ENCODE data around the gene CSRP3. TPM values are rescaled to one million over a fixed set of nuclear protein-coding genes. Genes with fewer than 3 reads are reported as not detected.

The CSRP3 gene
- total and polyA plus RNA-seq, 9 of the 15 experiments (the other 6 are each of a cell fraction or from before 2014, with no cell fraction given): 0.14 TPM; not detected in 8

DNA sequence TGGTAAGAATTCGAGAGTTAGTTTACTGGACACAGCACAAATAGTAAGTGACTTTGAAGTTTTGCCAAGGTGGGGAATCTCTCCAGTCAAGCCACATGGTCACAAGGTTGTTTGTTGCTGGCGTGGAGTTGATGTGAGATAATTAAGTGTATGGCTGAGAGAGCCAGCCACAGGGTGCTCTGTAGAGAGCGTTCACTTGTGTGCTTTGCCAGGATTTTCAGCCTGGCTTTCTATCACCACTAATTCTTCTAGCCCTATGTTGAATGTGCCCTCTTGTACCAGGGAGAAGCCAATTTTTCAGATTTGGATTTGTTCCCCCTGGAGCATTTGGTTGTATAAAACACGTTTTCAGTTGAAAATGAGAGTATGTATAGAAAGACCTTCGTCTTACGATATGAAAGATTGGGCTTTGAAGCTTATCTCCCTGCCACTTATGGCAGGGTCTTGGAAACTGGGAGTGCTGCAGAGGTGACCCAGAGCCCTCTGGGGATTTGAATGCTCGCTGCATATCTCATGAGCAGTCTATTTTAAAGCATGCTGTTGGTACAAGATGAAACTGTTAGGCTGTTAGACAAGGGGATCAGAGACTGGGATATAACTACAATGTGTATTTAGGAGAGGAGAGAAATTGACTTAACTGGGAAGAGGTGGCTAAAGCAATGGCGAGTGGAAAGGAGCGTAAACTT, 28.6 kb downstream of the CSRP3 start (continued):
- TF ChIP-seq, protein P1, sequence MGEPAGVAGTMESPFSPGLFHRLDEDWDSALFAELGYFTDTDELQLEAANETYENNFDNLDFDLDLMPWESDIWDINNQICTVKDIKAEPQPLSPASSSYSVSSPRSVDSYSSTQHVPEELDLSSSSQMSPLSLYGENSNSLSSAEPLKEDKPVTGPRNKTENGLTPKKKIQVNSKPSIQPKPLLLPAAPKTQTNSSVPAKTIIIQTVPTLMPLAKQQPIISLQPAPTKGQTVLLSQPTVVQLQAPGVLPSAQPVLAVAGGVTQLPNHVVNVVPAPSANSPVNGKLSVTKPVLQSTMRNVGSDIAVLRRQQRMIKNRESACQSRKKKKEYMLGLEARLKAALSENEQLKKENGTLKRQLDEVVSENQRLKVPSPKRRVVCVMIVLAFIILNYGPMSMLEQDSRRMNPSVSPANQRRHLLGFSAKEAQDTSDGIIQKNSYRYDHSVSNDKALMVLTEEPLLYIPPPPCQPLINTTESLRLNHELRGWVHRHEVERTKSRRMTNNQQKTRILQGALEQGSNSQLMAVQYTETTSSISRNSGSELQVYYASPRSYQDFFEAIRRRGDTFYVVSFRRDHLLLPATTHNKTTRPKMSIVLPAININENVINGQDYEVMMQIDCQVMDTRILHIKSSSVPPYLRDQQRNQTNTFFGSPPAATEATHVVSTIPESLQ (CRISPR knock-in tag; IDR thresholded peaks at IDR 0.05): no peak
- no peak for TF ChIP-seq NR2C2 (CRISPR knock-in tag; IDR thresholded peaks at IDR 0.05)
- peak; percentile 27 for TF ChIP-seq NR2C2 (tag; IDR thresholded peaks at IDR 0.05)
- TF ChIP-seq, protein P2, sequence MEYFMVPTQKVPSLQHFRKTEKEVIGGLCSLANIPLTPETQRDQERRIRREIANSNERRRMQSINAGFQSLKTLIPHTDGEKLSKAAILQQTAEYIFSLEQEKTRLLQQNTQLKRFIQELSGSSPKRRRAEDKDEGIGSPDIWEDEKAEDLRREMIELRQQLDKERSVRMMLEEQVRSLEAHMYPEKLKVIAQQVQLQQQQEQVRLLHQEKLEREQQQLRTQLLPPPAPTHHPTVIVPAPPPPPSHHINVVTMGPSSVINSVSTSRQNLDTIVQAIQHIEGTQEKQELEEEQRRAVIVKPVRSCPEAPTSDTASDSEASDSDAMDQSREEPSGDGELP (CRISPR knock-in tag; IDR thresholded peaks at IDR 0.05; ENCODE audit: borderline replicate concordance): no peak
- peak; percentile 48; the same call in 1 of the 2 replicates for TF ChIP-seq CXXC5 (CRISPR knock-in tag; IDR thresholded peaks at IDR 0.05)
- TF ChIP-seq, protein P3, sequence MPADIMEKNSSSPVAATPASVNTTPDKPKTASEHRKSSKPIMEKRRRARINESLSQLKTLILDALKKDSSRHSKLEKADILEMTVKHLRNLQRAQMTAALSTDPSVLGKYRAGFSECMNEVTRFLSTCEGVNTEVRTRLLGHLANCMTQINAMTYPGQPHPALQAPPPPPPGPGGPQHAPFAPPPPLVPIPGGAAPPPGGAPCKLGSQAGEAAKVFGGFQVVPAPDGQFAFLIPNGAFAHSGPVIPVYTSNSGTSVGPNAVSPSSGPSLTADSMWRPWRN (IDR thresholded peaks at IDR 0.05; ENCODE audit: low read depth): no peak
- TF ChIP-seq CCNT2 (IDR thresholded peaks at IDR 0.05; ENCODE audit: borderline replicate concordance, extremely low read depth, insufficient read length, low read depth, low read length): no peak
- TF ChIP-seq, protein P4, sequence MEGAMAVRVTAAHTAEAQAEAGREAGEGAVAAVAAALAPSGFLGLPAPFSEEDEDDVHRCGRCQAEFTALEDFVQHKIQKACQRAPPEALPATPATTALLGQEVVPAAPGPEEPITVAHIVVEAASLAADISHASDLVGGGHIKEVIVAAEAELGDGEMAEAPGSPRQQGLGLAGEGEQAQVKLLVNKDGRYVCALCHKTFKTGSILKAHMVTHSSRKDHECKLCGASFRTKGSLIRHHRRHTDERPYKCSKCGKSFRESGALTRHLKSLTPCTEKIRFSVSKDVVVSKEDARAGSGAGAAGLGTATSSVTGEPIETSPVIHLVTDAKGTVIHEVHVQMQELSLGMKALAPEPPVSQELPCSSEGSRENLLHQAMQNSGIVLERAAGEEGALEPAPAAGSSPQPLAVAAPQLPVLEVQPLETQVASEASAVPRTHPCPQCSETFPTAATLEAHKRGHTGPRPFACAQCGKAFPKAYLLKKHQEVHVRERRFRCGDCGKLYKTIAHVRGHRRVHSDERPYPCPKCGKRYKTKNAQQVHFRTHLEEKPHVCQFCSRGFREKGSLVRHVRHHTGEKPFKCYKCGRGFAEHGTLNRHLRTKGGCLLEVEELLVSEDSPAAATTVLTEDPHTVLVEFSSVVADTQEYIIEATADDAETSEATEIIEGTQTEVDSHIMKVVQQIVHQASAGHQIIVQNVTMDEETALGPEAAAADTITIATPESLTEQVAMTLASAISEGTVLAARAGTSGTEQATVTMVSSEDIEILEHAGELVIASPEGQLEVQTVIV (CRISPR knock-in tag; IDR thresholded peaks at IDR 0.05; ENCODE audit: borderline replicate concordance): no peak
- no peak for TF ChIP-seq SIN3B (IDR thresholded peaks at IDR 0.05; ENCODE audit: low read depth)
- TF ChIP-seq PTTG1 (tag; IDR thresholded peaks at IDR 0.05; ENCODE audit: low read depth): no peak
- TF ChIP-seq MTA1 (IDR thresholded peaks at IDR 0.05; ENCODE audit: borderline replicate concordance): no peak
- 0 out of 2 replicates have a peak, but pooled peaks have one; percentile 17 for TF ChIP-seq SMARCA4 (IDR thresholded peaks at IDR 0.05)
- no peak for TF ChIP-seq ZKSCAN8 (CRISPR knock-in tag; IDR thresholded peaks at IDR 0.05)
- TF ChIP-seq ETV1 (tag; conservative IDR thresholded peaks at IDR 0.05; ENCODE audit: low read depth): no peak
- TF ChIP-seq ZNF175 (CRISPR knock-in tag; IDR thresholded peaks at IDR 0.05; ENCODE audit: low read depth): peak; percentile 85
- 0 out of 2 replicates have a peak, but pooled peaks have one; percentile 40 for TF ChIP-seq POLR2AphosphoS5 (IDR thresholded peaks at IDR 0.05; ENCODE audit: control insufficient read depth, insufficient read depth, low read depth, low read length)
- no peak for TF ChIP-seq ZNF3 (CRISPR knock-in tag; IDR thresholded peaks at IDR 0.05)
- TF ChIP-seq TAL1 (IDR thresholded peaks at IDR 0.05): peak; percentile 59; the same call in 1 of the 2 replicates
- TF ChIP-seq SMARCA5 (IDR thresholded peaks at IDR 0.05): no peak
